ENCODE results near the gene OVOL1.

Gene OVOL1

DNA sequence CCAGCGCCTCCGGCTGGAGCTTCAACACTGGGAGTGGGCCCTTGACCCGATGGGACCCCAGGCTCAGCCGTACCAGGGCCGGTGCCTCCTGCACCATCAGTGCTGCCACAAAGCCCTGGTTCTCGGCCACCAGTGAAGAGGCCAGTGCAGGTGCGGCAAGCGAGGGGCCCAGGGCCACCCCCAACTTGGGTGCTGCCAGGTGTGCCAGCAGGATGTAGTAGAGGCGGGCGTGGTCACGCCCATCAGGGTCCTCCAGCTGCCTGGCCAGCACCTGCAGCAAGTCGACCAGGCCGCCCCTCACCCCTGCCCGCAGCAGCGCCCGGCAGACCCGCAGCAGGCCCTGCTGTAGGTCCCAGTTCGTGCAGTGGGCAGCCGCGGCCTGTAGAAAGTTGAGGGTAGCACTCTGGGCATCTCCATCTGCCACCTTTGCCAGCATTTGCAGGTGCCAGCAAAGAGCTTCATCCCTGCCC is 8.4 kb upstream of the OVOL1 start:
- no peak for DNase-seq

GRCh38 chr11:65778901-65779668 is 7.8 kb upstream of the OVOL1 start:
- DNase-seq = no peak

- DNase-seq = no peak
These were observed 7.3 kb upstream of the OVOL1 start for GRCh38 chr11:65779669-65779918.

GRCh38 chr11:65779919-65780769 is 6.7 kb upstream of the OVOL1 start:
- DNase-seq = peak; percentile 41

- DNase-seq = no peak
These were observed 6.1 kb upstream of the OVOL1 start, which contains the start of gene AP5B1 for GRCh38 chr11:65780770-65781151. TSS of gene AP5B1 (minus strand) at chr11:65780976. CDS start at chr11:65780591, 385 bp downstream.

DNA sequence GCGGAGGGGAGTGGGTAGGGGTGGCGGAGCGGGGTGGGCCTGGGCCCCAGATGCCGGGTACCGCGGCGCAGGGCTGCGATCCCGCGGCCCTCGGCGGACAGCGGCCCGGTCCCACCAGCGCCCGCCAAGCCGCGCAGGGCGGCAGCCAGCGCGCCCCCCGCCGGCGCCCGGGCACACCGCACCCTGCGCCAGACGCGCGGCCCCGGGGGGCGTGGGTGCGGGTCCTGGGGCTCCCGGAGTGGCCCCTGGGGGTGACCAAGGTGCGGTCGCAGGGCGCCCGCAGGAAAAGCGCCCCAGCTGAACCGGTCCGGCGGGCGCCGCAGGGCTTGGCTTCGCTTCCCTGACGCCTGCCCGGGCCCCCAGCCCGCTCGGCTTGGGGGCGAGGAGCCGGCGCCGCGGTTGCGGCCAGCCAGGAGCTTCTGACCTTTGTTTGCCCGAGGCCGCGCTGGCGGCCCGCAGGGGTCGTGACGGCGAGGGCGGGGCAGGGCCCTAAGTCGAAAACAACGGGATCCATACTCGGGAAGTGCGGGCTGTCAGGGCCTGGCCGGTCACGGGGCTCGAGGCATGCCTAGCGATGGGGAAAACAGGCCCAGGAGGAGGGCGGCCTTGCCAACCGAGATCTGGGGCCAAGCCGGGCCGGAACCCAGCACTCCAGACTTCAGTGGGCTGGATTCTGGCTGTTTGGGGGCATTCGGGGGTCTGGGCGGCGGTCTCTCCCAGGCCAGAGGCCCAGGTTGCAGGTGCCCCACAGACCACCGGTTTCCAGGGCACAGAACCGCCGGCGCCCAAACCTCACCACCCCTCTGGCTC is 5.5 kb upstream of the OVOL1 start:
- DNase-seq = no peak

DNA sequence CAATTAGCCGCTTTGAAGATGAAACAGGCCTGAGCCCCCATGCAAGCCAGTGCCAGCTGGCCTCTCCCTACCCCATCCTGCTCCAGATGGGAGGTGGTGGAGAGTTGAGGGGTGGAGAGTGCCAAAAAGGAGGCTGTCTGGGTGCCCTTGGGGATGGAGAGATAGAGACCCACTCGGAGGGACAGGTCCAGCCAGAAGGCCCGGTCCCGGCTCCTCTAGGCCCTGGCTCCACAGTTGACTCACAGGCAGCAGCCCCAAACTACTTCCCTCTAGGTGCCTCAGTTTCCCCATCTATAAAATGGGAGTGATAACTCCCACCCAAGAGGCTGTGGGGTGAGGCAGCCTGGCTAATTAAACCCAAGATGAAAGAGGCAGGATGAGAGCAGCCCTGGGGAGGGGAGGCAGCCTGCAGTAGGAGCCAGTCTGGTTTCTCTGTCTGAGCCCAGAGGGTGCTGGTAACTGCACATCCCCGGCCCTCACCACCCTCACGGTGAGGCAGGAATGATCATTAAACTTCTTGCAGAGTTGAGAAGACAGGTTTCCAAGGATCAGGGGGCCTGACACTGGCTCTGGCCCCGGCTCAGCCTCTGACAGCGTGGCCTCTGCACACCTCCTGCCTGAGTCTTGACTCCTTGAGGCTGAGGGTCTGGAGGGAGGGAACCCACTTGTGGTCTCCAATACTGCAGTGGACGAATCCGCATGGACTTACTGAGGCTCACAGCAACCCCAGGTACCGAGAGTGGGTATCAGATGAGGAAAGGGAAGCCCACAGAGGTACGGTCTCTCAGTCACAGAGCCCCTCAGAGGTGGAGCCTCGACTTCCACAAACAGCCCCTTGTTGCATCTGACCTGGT is 4.7 kb upstream of the OVOL1 start:
- DNase-seq = no peak

DNA sequence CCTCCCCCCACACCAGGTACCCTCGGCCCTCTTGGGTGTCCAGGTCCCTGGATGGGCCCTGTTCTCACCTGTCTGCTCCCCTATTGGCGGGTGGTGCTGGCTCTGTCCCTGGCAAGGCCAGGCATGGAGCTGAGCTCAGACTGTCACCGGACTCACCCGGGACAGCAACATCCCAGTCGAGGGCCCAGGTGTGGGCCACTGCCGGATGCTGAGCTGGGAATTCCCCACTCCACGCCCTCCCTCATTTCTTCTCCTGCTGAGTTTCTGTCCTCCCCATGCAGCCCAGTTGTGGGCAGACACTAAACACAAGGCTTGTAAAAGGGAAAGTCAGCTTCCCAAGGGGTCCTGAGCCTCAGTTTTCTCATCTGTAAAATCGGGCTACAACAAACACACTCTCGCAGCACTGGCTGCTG is 4.0 kb upstream of the OVOL1 start:
- no peak for DNase-seq

- DNase-seq = no peak
These were observed 1.4 kb upstream of the OVOL1 start for GRCh38 chr11:65785319-65786007.

- DNase-seq = no peak
These were observed 666 bp upstream of the OVOL1 start for GRCh38 chr11:65786008-65786785.

- DNase-seq = no peak
These were observed 1.1 kb downstream of the OVOL1 start for GRCh38 chr11:65787649-65788622.

GRCh38 chr11:65788821-65789220 is 2.0 kb downstream of the OVOL1 start:
- DNase-seq = no peak

DNA sequence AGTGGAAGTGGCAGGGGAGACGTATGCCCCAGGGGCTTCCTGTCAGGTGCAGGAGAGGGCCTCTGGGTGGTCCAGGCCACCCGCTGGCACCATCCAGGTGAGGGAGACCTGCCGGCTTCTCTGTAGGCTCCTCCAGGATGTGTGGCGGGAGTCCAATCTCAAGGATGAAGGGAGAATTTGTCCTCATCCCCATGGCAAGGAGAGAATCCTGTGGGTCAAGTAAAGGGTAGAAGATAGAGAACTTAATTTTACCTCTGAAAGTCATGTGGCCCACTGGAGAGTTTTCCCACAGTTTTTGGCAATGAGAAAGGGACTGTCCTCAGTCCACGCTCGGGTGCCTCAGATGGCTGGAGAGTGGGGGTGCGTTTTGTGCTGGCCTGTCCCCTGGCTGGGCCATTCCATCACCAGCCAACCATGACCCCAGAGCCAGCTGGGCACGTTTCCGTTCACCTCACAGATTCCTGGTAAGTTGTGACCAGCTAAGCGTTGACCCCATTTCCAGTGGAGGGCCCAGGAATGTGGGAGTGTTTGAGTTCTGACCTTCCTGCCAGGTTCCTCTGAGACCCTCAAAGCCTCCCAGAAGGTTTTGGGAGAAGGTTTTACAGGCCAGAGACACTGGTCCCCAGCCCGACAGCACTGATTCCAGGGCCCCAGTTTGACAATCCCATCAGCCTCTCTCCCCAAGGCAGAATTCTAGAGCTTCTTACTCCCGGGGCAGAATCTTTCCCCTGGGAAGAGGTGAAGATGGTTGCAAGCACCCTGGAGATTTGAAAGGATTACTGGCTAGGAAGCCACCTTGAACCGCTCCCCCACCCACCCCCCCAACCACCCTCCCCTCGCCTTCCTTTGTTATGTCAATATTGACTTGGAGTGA is 2.6 kb downstream of the OVOL1 start:
- DNase-seq = no peak

- no peak for DNase-seq
These were observed 3.4 kb downstream of the OVOL1 start for GRCh38 chr11:65790104-65790901.

- no peak for DNase-seq
These were observed 4.2 kb downstream of the OVOL1 start for GRCh38 chr11:65790902-65791650.

DNA sequence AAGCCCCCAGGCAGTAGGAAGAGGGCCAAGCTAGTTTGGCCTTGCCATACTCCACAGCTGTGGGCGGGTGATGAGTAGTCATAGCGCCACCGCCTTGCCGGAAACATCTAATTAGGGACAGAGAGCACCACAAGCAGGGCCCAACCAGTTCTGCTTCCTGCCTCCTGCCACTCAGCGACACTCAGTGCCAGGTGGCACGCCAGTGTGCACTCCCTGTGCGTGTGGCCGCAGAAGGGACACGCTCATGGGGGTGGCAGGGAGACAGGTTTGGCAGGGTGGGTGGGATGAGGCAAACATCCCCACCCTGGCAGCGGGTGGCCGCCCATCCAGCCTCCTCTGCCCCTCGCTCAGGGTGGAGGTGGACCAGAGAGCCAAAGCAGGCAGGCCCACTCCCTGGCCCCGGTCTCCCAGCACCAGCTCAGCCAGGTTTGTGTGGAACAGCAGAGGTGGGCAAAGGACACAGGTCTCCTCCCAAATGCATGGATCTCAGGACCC is 4.9 kb downstream of the OVOL1 start:
- peak; percentile 65 for DNase-seq

DNA sequence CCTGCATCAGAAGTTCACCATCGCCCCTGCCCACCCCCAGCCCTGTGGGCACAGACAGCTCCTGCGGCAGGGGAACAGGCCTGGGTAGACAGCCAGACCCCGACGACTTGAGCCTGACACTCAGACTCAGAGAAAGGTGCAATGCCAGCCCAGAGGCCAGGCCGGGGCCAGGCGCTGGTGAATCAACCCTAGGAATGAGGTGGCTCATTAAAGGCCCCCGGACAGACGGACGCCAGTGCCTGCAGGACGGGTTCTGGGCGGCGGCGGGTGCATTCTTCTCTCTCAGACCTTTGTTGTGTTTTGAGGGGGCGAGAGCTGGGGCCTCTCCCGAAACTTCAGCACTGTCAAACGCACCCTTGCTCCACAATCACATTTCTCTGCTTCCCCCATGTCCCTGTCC is 5.6 kb downstream of the OVOL1 start:
- no peak for DNase-seq

Measured in DMS79 (cell line).